Osteoblast (primary cell): Measurements from ENCODE around the gene RNF113B. TPM values are rescaled to one million over a fixed set of nuclear protein-coding genes. Genes with fewer than 3 reads are reported as not detected.

ENCODE experiments used
- DNase-seq: peaks from one replicate; pipeline ENCODE4 v3.0.0; 2011; ENCODE audit warnings: low spot score, mixed read lengths; ENCODE audit not compliant: insufficient read length; ENCODE audit errors: missing footprints
- H2AFZ ChIP-seq: 2 replicates; pipeline ENCODE4 v1.6.0; 2011; ENCODE audit warnings: mild to moderate bottlenecking, low read length
- H3K27ac ChIP-seq: 2 replicates; pipeline ENCODE4 v1.5.1; 2011; ENCODE audit warnings: mild to moderate bottlenecking, low read depth, low read length, moderate library complexity
- H3K27me3 ChIP-seq: 2 replicates; pipeline ENCODE4 v1.6.0; 2012; ENCODE audit warnings: mild to moderate bottlenecking, control low read depth, inconsistent platforms, low read length, moderate library complexity; ENCODE audit not compliant: insufficient read depth
- H3K36me3 ChIP-seq: 2 replicates; pipeline ENCODE4 v1.5.1; 2011; ENCODE audit warnings: mild to moderate bottlenecking, low read length, control low read depth, moderate library complexity; ENCODE audit not compliant: insufficient read depth
- H3K4me1 ChIP-seq: 2 replicates; pipeline ENCODE4 v1.5.1; 2011; ENCODE audit warnings: mild to moderate bottlenecking, low read length, control low read depth, moderate library complexity; ENCODE audit not compliant: insufficient read depth
- H3K4me2 ChIP-seq: 2 replicates; pipeline ENCODE4 v1.6.0; 2011; ENCODE audit warnings: mild to moderate bottlenecking, low read length; ENCODE audit not compliant: insufficient read depth
- H3K4me3 ChIP-seq: fragments of 200-600 bp; sonication (generic); 3 replicates; pipeline ENCODE4 v1.5.1; 2012; ENCODE audit warnings: mild to moderate bottlenecking, low read length, inconsistent platforms; ENCODE audit not compliant: insufficient read depth
- H3K79me2 ChIP-seq: 2 replicates; pipeline ENCODE4 v1.6.0; 2012; ENCODE audit warnings: mild to moderate bottlenecking, low read length, control low read depth, inconsistent platforms; ENCODE audit not compliant: insufficient read depth
- H3K9me3 ChIP-seq: 2 replicates; pipeline ENCODE4 v1.5.1; 2011; ENCODE audit warnings: low read depth, low read length, control low read depth
- H4K20me1 ChIP-seq: 2 replicates; pipeline ENCODE4 v1.6.0; 2012; ENCODE audit warnings: mild to moderate bottlenecking, low read length, control low read depth; ENCODE audit not compliant: insufficient read depth
- total RNA-seq: library from RNA; depleted of rRNA; stranded (reverse); fragments of >200 nt; gene quantifications from 2 replicates; pipeline ENCODE4 v1.2.3, GENCODE V29; 2012
- TF ChIP-seq, protein P1 (sequence below): IDR thresholded peaks from 2 replicates; pipeline ENCODE4 v1.5.1; 2011; ENCODE audit warnings: mild to moderate bottlenecking, low read depth, low read length, moderate library complexity; ENCODE audit errors: extremely low read depth

The RNF113B gene
- total RNA-seq, 1 donor: not detected

- Histone ChIP-seq H4K20me1 (no peaks in the 10 kb centered on the region), H3K36me3 (no peaks in the 10 kb centered on the region), H3K4me3 (no peak overlapping the region), H2AFZ (no peak overlapping the region), H3K4me2 (no peak overlapping the region), H3K4me1 (peaks cover 13% of the 10 kb centered on the region), H3K27ac (no peak overlapping the region), H3K79me2 (peaks cover 80% of the 10 kb centered on the region), H3K9me3 (no peaks in the 10 kb centered on the region), H3K27me3 (no peaks in the 10 kb centered on the region)
- TF ChIP-seq, protein P1, sequence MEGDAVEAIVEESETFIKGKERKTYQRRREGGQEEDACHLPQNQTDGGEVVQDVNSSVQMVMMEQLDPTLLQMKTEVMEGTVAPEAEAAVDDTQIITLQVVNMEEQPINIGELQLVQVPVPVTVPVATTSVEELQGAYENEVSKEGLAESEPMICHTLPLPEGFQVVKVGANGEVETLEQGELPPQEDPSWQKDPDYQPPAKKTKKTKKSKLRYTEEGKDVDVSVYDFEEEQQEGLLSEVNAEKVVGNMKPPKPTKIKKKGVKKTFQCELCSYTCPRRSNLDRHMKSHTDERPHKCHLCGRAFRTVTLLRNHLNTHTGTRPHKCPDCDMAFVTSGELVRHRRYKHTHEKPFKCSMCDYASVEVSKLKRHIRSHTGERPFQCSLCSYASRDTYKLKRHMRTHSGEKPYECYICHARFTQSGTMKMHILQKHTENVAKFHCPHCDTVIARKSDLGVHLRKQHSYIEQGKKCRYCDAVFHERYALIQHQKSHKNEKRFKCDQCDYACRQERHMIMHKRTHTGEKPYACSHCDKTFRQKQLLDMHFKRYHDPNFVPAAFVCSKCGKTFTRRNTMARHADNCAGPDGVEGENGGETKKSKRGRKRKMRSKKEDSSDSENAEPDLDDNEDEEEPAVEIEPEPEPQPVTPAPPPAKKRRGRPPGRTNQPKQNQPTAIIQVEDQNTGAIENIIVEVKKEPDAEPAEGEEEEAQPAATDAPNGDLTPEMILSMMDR: no peak
- DNase-seq: no peak
These were observed 12.9 kb upstream of the RNF113B start for GRCh38 chr13:98189841-98190505.

DNA sequence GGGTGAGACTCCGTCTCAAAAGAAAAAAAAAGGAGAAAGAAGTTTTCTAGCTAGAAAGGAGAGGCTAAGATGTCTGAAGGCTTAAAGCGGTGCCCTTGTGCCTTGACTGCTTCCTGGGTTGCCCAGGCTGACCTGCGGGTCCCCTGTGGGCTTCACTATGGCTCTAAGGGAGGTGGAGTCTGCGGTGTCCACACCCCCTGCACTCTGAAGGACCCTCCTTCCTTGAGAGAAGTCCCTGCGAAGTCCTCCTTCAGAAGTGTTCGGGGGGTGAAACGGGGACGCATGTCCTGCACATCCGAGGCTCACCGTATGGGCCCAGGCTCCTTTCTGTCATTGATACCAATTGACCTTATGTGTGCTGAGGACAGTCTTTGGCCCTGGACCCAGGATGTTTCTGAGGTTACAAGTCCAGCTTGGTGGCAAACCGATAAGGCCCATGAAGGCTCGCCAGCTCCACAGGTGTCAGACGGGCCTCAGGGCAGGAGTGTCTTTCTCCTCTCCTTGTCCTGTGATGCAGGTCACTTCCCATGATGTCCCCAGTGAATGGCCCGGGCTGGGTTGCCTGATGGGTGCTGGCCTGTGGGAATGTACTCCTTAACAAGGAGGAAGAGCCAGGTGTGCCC lies 11.6 kb upstream of the RNF113B start:
- DNase-seq: no peak
- Histone ChIP-seq H3K4me2 (no peak overlapping the region), H3K27me3 (no peaks in the 10 kb centered on the region), H3K36me3 (no peaks in the 10 kb centered on the region), H4K20me1 (no peaks in the 10 kb centered on the region), H2AFZ (no peak overlapping the region), H3K9me3 (no peaks in the 10 kb centered on the region), H3K4me3 (no peak overlapping the region), H3K4me1 (peaks cover 13% of the 10 kb centered on the region), H3K27ac (no peak overlapping the region), H3K79me2 (peaks cover 84% of the 10 kb centered on the region)
- TF ChIP-seq, protein P1: no peak

DNA sequence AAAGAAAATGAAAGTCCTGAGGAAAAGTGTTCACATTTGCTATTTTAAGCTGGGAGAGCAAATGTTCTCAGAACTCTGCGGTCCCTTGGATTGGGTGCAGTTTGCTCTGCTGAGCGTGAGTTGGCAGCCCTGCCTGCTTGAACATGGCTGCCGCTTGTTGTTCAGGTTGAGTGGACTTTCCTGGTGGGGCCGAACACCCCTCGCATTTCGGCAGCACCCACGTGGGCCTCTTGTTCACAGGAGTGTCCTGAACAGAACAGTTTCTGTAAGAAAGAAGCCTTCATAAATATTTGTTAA lies 10.8 kb upstream of the RNF113B start:
- H3K4me3 ChIP-seq: no peak overlapping the region
- H3K4me1 ChIP-seq: peaks cover 13% of the 10 kb centered on the region
- peaks cover 86% of the 10 kb centered on the region for H3K79me2 ChIP-seq
- no peak overlapping the region for H2AFZ ChIP-seq
- H3K27me3 ChIP-seq: no peaks in the 10 kb centered on the region
- no peak for DNase-seq
- no peaks in the 10 kb centered on the region for H4K20me1 ChIP-seq
- TF ChIP-seq, protein P1: no peak
- no peak overlapping the region for H3K27ac ChIP-seq
- no peaks in the 10 kb centered on the region for H3K9me3 ChIP-seq
- no peaks in the 10 kb centered on the region for H3K36me3 ChIP-seq
- H3K4me2 ChIP-seq: no peak overlapping the region

DNA sequence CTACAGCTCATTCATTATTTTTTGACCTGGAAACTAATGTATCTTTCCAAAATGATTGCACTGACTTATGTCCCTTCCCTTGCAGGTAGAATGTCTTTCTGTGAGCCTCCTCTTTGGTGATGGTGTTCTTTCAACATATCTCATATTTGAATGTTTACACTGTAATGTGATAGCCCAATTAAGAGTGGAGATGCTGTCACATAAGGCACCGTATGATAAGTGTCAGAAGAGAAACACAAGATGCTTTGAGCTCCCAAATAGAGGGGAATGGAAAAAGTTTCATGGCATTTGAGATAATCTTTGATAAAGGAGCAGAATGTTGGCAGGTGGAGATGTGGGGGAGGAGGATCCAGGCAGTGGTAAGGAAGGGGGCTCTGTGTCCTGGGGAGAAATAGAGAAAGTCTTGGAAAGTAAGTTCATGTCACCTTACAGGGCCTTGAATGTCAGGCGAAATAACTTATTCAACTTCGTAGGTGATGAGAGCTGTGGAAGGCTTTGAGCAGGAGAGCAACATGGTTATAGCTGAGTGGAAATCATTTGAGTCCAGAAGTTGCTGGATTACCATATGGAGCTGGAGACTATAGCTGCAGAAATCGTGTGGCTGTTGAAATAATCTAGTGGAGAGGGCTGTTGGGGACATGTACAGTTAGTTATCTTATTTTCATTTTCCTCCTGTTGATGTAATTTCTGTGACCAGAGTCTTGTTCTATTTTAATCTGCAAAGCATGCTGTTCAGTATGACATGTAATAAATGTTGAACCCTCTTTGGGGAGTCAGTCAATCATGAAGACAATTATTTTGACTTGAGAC lies 10.3 kb upstream of the RNF113B start:
- H3K79me2 ChIP-seq: peaks cover 87% of the 10 kb centered on the region
- DNase-seq: no peak
- H3K4me2 ChIP-seq: no peak overlapping the region
- H3K27me3 ChIP-seq: no peaks in the 10 kb centered on the region
- peaks cover 13% of the 10 kb centered on the region for H3K4me1 ChIP-seq
- no peaks in the 10 kb centered on the region for H3K36me3 ChIP-seq
- TF ChIP-seq, protein P1: no peak
- no peak overlapping the region for H3K27ac ChIP-seq
- H3K9me3 ChIP-seq: no peaks in the 10 kb centered on the region
- H3K4me3 ChIP-seq: no peak overlapping the region
- no peaks in the 10 kb centered on the region for H4K20me1 ChIP-seq
- H2AFZ ChIP-seq: no peak overlapping the region
